GM23248 (cell line): ENCODE results near the gene BRPF3. TPM values are rescaled to one million over a fixed set of nuclear protein-coding genes. Genes with fewer than 3 reads are reported as not detected.

ENCODE experiments used
- DNase-seq: peaks from one replicate; pipeline ENCODE4 v3.0.0-alpha.2; 2015
- H2AFZ ChIP-seq: fragments of 200-600 bp; sonication (generic); 2 replicates; pipeline ENCODE4 v1.6.1; 2016; ENCODE audit warnings: antibody characterized with exemption
- H3F3A ChIP-seq: fragments of 200-600 bp; sonication (generic); 2 replicates; pipeline ENCODE4 v1.6.1; 2016; ENCODE audit warnings: mild to moderate bottlenecking, antibody characterized with exemption, mixed run types; ENCODE audit not compliant: insufficient read depth
- H3K27ac ChIP-seq: fragments of 200-600 bp; sonication (generic); 2 replicates; pipeline ENCODE4 v1.5.1; 2016; ENCODE audit warnings: mild to moderate bottlenecking
- H3K27me3 ChIP-seq: fragments of 200-600 bp; sonication (generic); replicated peaks from 2 replicates; pipeline ENCODE4 v1.6.1; 2016; ENCODE audit warnings: mild to moderate bottlenecking; ENCODE audit not compliant: insufficient read depth
- H3K36me3 ChIP-seq: fragments of 200-600 bp; sonication (generic); 2 replicates; pipeline ENCODE4 v1.6.1; 2016; ENCODE audit warnings: low read depth, mild to moderate bottlenecking
- H3K4me1 ChIP-seq: fragments of 200-600 bp; sonication (generic); 2 replicates; pipeline ENCODE4 v1.6.1; 2016; ENCODE audit warnings: mild to moderate bottlenecking; ENCODE audit not compliant: insufficient read depth
- H3K4me2 ChIP-seq: fragments of 200-600 bp; sonication (generic); one replicate; pipeline ENCODE4 v1.6.1; 2016; ENCODE audit warnings: mild to moderate bottlenecking; ENCODE audit not compliant: unreplicated experiment
- H3K4me3 ChIP-seq: fragments of 200-600 bp; sonication (generic); 2 replicates; pipeline ENCODE4 v1.5.1; 2016; ENCODE audit warnings: mild to moderate bottlenecking
- H3K79me2 ChIP-seq: fragments of 200-600 bp; sonication (generic); 2 replicates; pipeline ENCODE4 v1.6.1; 2016; ENCODE audit warnings: mild to moderate bottlenecking; ENCODE audit not compliant: insufficient read depth
- H3K9ac ChIP-seq: fragments of 200-600 bp; sonication (generic); 2 replicates; pipeline ENCODE4 v1.6.1; 2016; ENCODE audit warnings: mild to moderate bottlenecking
- H3K9me2 ChIP-seq: fragments of 200-600 bp; sonication (generic); 2 replicates; pipeline ENCODE4 v1.6.1; 2016; ENCODE audit warnings: mixed run types, mild to moderate bottlenecking, moderate library complexity; ENCODE audit not compliant: insufficient read depth
- H3K9me3 ChIP-seq: fragments of 200-600 bp; sonication (generic); one replicate; pipeline ENCODE4 v1.6.1; 2017; ENCODE audit warnings: low read depth
- H4K20me1 ChIP-seq: fragments of 200-600 bp; sonication (generic); 2 replicates; pipeline ENCODE4 v1.6.0; 2016; ENCODE audit not compliant: insufficient read depth
- EZH2 ChIP-seq: fragments of 200-600 bp; sonication (generic); IDR thresholded peaks from 2 replicates; pipeline ENCODE4 v1.6.1; 2018; ENCODE audit warnings: antibody characterized with exemption, mild to moderate bottlenecking; ENCODE audit not compliant: insufficient read depth, poor library complexity, severe bottlenecking
- EZH2phosphoT487 ChIP-seq: fragments of 200-600 bp; sonication (generic); IDR thresholded peaks from 2 replicates; pipeline ENCODE4 v1.6.1; 2018; ENCODE audit warnings: antibody characterized with exemption, moderate library complexity, mild to moderate bottlenecking, low read depth; ENCODE audit not compliant: insufficient read depth
- WGBS, 2 experiments: methylation state at CpG; one replicate each; pipeline ENCODE4 v1.1.6; 2015 to 2017; ENCODE audit warnings: low lambda C conversion rate in 2 of 2, low coverage in 1 of 2; ENCODE audit errors: missing lambda C conversion rate in 2 of 2; 5-methylcytosine and 5-hydroxymethylcytosine counted together
- in situ Hi-C: fragments of 300-500 bp; cut with MboI; formaldehyde crosslinking; loops from 2 replicates; pipeline ENCODE4 v1.15.0; 2020
- polyA plus RNA-seq: library from polyadenylated mRNA; unstranded; fragments of >200 nt; fragmentation: Nextera tagmentation; extraction: Ambion mirVana; gene quantifications from 2 replicates; pipeline ENCODE4 v1.2.1, GENCODE V29; 2016
- total RNA-seq: library from RNA; depleted of rRNA; stranded (reverse); fragments of >200 nt; shearing (Covaris generic); gene quantifications from 2 replicates; pipeline ENCODE4 v1.2.3, GENCODE V29; 2014

BRPF3 gene
- total and polyA plus RNA-seq, 2 experiments from 2014 or later: 6.3 to 7.9 TPM

GRCh38 chr6:36210182-36210581 lies 13.6 kb downstream of the BRPF3 start:
- H3K79me2 ChIP-seq: peaks cover 20% of the 10 kb centered on the region; the same call in 1 of the 2 replicates
- peaks cover 54% of the 10 kb centered on the region for H3K36me3 ChIP-seq
- H3K27ac ChIP-seq: no peak overlapping the region
- H2AFZ ChIP-seq: no peak overlapping the region
- H3K4me2 ChIP-seq: no peak overlapping the region
- in situ Hi-C loops: no loop called here
- H3F3A ChIP-seq: no peaks in the 10 kb centered on the region
- no peak for TF ChIP-seq EZH2
- no peak for TF ChIP-seq EZH2phosphoT487
- H3K27me3 ChIP-seq: no peaks in the 10 kb centered on the region
- H3K9ac ChIP-seq: no peak overlapping the region
- no peaks in the 10 kb centered on the region for H3K9me3 ChIP-seq
- DNase-seq: no peak
- H4K20me1 ChIP-seq: no peaks in the 10 kb centered on the region
- 94 to 97% methylated on average over 14 of the region's 14 CpGs for WGBS, 2 experiments
- no peaks in the 10 kb centered on the region for H3K9me2 ChIP-seq
- H3K4me1 ChIP-seq: no peaks in the 10 kb centered on the region
- H3K4me3 ChIP-seq: no peak overlapping the region

GRCh38 chr6:36210886-36211595 lies 14.5 kb downstream of the BRPF3 start:
- Histone ChIP-seq H2AFZ (no peak overlapping the region), H3K79me2 (peaks cover 11% of the 10 kb centered on the region; the same call in 1 of the 2 replicates), H3K9me2 (no peaks in the 10 kb centered on the region), H4K20me1 (no peaks in the 10 kb centered on the region; the same call in 1 of the 2 replicates), H3K36me3 (peaks cover 59% of the 10 kb centered on the region), H3F3A (no peaks in the 10 kb centered on the region), H3K27me3 (no peaks in the 10 kb centered on the region), H3K27ac (no peak overlapping the region), H3K9me3 (no peaks in the 10 kb centered on the region), H3K4me1 (no peaks in the 10 kb centered on the region), H3K9ac (no peak overlapping the region), H3K4me3 (no peak overlapping the region), H3K4me2 (no peak overlapping the region)
- DNase-seq: no peak
- no peak for TF ChIP-seq EZH2
- no peak for TF ChIP-seq EZH2phosphoT487
- in situ Hi-C loops: no loop called here
- WGBS, 2 experiments: 93% methylated on average over 18 of the region's 18 CpGs

- Histone ChIP-seq H3K27ac (no peak overlapping the region), H3K79me2 (no peaks in the 10 kb centered on the region), H3K9me2 (no peaks in the 10 kb centered on the region), H2AFZ (no peak overlapping the region), H3K4me3 (no peak overlapping the region), H4K20me1 (no peaks in the 10 kb centered on the region; the same call in 1 of the 2 replicates), H3F3A (no peaks in the 10 kb centered on the region), H3K4me1 (no peaks in the 10 kb centered on the region), H3K27me3 (no peaks in the 10 kb centered on the region), H3K36me3 (peaks cover 58% of the 10 kb centered on the region), H3K4me2 (no peak overlapping the region), H3K9ac (no peak overlapping the region), H3K9me3 (no peaks in the 10 kb centered on the region)
- TF ChIP-seq EZH2phosphoT487 (no peak), EZH2 (no peak)
- peak; percentile 45 for DNase-seq
- in situ Hi-C loops: no loop called here
- WGBS, 2 experiments: 71 to 82% methylated on average over 2 of the region's 2 CpGs
Observed at GRCh38 chr6:36216559-36216958, 20.0 kb downstream of the BRPF3 start.

GRCh38 chr6:36217188-36217587 lies 20.6 kb downstream of the BRPF3 start:
- H3K9me3 ChIP-seq: no peaks in the 10 kb centered on the region
- no peak overlapping the region for H3K4me3 ChIP-seq
- no peaks in the 10 kb centered on the region; the same call in 1 of the 2 replicates for H4K20me1 ChIP-seq
- peaks cover 52% of the 10 kb centered on the region for H3K36me3 ChIP-seq
- no peak overlapping the region for H3K9ac ChIP-seq
- no peak overlapping the region for H3K27ac ChIP-seq
- H3F3A ChIP-seq: no peaks in the 10 kb centered on the region
- no peaks in the 10 kb centered on the region for H3K27me3 ChIP-seq
- in situ Hi-C loops: no loop called here
- 98 to 99% methylated on average over 3 of the region's 3 CpGs for WGBS, 2 experiments
- DNase-seq: no peak
- no peak overlapping the region for H2AFZ ChIP-seq
- no peaks in the 10 kb centered on the region for H3K4me1 ChIP-seq
- H3K79me2 ChIP-seq: no peaks in the 10 kb centered on the region
- H3K9me2 ChIP-seq: no peaks in the 10 kb centered on the region
- H3K4me2 ChIP-seq: no peak overlapping the region
- TF ChIP-seq EZH2 (no peak), EZH2phosphoT487 (no peak)
